HL-60 (cell line): Measurements from ENCODE around the gene UBE2E1.

Experiments
- GABPA ChIP-seq: IDR thresholded peaks from 2 replicates; pipeline ENCODE4 v1.6.1; 2012; ENCODE audit warnings: low read depth
- POLR2AphosphoS5 ChIP-seq: IDR thresholded peaks from 2 replicates; pipeline ENCODE4 v1.6.1; 2012; ENCODE audit warnings: low read depth
- TF ChIP-seq, protein P1 (sequence below): IDR thresholded peaks from one replicate; pipeline ENCODE4 v1.5.1; 2011; ENCODE audit warnings: low read length, control low read depth, inconsistent platforms; ENCODE audit not compliant: insufficient read depth

DNA sequence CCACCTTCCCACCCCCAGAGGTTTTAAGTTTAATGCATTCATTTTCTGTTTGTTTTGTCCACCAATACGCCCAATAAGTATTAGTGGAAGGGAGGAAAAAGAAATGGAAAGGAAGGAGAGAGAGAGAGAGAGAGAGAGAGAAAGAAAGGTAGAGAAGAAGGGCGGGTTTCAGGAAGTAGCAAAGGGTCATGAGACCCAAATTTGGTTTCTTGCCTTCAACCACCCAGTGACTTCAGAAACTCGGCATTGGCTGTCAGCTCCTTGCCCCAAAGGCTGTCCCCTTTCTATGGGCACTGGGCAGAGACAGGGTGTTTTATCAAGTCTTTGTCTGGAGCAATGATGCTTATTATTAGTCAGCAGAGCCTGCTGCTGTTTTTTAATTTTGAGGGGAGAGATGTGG lies 125.8 kb downstream of the UBE2E1 start:
- TF ChIP-seq, protein P1, sequence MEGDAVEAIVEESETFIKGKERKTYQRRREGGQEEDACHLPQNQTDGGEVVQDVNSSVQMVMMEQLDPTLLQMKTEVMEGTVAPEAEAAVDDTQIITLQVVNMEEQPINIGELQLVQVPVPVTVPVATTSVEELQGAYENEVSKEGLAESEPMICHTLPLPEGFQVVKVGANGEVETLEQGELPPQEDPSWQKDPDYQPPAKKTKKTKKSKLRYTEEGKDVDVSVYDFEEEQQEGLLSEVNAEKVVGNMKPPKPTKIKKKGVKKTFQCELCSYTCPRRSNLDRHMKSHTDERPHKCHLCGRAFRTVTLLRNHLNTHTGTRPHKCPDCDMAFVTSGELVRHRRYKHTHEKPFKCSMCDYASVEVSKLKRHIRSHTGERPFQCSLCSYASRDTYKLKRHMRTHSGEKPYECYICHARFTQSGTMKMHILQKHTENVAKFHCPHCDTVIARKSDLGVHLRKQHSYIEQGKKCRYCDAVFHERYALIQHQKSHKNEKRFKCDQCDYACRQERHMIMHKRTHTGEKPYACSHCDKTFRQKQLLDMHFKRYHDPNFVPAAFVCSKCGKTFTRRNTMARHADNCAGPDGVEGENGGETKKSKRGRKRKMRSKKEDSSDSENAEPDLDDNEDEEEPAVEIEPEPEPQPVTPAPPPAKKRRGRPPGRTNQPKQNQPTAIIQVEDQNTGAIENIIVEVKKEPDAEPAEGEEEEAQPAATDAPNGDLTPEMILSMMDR, result no peak
- TF ChIP-seq GABPA, result no peak
- TF ChIP-seq POLR2AphosphoS5, result no peak
